ENCODE measurements around the gene FAM170B.
A peak's percentile ranks its signal among the peaks of the same experiment; 100 is the strongest.

The FAM170B gene

GRCh38 chr10:49168831-49169500 lies 35.1 kb upstream of the FAM170B start:
- no peak for DNase-seq

DNA sequence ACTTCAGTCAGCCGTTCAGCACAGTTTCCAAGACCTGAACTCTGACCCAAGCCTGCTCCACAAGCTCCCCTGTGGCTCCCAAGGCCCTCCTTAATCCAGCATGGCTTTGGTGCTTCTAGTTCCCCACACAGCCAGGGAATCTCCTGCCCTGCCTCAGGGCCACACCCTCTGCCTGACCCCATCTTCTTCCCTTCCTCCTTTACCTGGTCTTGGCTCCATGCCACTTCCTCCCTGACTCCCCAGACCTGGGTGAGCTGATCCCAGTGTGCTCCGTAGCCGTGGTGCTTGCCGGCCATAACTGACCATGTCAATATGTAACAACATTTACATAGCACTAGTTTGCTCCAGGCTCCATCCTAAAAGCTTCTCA lies 34.3 kb upstream of the FAM170B start:
- no peak for DNase-seq

DNA sequence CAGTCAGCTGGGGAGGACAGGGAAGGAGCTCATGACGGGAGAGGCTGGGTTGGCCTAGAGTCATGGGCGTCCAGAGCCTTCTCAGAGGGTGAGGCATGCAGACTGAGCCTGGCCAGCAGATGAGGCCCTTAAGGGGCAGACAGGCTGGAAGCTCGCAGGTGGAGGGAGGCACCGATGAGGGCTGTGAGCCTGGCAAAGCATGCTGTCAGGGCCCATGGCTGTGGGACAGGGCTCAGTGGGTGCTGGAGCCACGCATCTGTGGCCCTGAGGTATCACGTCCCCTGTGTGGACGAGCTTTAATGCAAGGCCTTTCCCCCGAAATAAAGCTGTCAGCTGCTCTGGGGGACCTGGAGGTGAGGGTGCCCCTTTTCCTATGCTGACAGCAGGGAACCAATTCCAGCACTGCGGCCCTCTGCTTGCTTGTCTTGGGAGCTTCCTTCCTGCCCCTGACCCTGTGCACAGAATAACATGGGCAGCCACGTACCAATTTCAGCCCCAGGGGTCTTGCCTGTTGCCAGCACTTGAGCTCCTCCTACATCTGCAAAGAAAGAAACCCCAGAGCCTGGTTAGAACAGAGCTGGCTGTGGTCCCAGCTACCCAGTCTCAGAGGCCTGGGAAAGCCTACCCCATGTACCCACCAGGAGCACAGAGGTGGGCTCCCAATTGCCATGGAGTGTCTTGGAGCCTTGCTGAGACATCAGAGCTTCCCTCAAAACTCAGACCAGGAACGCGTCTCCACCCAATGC lies 33.8 kb upstream of the FAM170B start:
- no peak for DNase-seq

DNA sequence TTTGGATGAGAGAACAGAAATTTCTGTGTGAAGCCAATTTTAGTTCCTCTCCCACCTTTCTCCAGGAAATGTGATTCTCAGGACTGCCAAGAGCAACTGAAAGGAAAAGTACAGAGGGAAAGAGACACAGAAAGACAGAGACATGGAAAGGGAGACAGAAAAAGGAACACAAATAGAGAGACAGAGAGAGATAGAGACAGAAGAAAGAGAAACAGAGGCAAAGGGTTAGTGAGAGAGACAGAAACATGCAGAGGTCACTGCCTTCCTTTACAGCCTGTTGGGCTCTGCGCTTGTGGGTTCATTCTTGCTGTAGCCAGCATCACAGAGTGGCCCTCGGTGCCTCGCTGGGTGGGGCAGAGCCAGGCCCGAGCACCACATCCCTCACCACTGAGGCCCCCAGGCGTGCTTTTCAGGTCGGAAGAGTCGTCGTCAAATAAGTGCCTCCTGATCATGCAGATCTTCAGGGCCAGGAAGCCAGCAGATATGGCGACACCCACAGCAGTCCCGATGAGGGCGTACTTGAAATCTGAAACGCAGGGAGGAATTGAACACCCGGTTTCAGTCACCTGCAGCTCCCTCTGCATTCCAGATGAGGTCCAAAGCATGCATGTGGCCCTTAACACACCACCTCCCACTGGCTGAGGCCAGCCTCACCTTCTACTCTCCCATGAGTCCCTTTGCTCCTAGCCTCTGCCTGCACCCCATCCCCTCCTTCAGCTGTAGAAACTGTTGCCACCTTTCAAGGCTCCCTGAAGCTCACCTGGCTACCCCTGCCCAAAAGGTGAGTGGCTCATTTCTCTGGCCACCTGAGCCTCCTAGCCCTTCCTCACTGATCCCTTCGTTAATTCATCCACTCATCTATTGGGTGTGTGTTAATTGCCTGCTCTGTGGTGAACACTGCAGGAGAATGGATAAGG lies 32.9 kb upstream of the FAM170B start:
- DNase-seq: no peak

GRCh38 chr10:49165821-49166483 lies 32.1 kb upstream of the FAM170B start:
- DNase-seq: peak; percentile 29

GRCh38 chr10:49165259-49165658 lies 31.4 kb upstream of the FAM170B start:
- no peak for DNase-seq

GRCh38 chr10:49164559-49165188 lies 30.9 kb upstream of the FAM170B start:
- peak; percentile 29 for DNase-seq

DNA sequence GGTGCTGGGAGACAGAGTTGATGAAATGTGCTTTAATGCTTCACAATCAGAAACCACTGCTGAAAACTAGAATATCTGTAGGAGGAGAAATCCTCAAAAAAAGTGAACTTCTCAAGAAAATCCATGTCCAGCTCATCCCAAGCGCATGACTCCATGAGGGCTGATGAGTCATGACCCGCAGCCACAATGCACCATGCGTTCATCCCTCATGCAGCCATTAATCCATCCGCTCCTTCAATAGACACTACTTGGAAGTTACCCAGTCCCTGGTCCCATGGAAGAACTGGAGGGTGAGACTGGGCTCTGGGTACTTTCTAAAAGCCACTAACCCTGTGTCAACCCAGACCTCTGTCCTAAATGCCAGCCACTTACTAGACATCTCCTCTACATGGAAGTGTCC lies 29.9 kb upstream of the FAM170B start:
- no peak for DNase-seq

DNA sequence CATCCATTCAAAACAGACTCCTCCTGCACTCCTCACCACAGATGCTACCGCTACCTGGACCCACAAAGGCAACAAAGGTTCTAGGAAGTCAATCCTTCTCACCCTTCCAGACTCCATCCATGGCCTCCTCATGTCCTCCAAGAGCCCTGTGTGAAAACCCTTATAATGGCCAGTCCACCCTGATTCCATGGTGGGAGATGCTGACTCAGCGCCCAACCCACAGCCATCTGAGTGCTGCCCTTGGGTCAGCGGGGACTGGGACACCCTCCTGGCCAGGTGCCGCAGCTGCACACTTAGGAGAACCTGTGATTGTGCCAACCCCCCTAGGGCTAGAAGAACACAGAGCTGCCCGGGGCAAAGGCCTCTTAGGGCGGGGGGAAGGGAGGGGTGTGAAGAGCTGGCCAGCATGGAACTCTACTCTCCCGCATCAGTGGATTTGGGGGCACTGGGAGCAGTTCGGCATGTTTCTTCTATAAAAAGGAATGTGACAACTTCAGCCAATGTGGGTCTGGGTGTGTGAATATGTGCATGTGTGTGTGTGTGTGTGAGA lies 29.0 kb upstream of the FAM170B start:
- DNase-seq: no peak

DNA sequence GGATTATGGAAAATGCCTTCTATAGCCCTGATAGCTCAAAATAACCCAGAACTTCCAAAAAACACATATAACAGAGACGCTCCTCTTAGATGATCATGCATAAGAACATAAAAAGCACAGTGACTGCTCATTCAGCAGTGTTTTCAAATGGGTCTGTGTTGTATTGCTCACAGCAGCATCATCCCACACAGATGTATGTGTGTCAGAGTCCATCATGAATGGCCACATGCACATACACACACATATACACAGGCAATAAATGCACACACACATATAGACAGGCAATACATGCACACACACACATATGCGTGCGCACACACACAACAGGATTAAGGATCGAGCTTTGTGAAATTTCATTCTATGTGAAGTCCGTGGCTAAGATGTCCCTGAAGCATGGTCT lies 28.2 kb upstream of the FAM170B start:
- no peak for DNase-seq

GRCh38 chr10:49161411-49161997 lies 27.7 kb upstream of the FAM170B start:
- DNase-seq: no peak

DNA sequence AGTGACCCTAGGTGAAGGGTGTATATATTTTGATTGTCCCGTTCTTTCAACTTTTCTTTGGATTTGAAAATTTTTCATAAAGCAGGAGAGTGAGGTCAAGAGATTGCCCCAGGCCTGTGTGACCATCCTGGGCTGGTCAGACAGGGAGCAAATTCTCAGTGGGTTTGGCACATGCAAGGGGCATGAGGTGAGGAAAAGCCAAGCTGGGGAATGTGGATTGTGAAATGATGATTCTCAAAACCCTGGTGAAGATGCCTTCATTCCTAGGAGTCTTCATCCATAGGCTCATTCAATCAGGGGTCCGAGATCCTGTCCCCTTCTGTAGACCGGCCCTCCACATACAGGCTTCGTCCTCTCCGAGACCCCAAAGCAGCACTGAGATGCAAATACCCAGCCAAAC lies 27.0 kb upstream of the FAM170B start:
- DNase-seq: no peak

- no peak for DNase-seq
Observed at GRCh38 chr10:49160110-49160509, 26.3 kb upstream of the FAM170B start.

GRCh38 chr10:49158915-49159314 lies 25.1 kb upstream of the FAM170B start:
- DNase-seq: no peak

DNA sequence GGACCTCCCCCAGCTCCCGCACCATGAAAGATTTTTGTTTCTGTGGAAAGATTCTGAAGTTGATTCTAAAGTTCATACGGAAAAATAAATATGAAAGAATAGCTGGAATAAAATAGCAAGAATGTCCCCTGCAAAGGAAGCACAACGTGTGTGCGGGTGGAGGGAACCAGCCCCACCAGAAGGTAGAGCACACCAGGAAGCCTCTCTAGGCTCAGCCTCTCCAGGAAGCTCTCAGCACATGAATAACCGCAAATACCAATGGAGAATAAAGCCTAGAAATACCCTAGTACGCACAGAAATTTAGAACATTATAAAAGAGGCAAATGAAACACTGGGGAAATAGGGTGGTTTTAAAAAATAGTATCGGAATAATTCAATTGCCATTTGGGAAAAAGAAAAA lies 24.6 kb upstream of the FAM170B start:
- DNase-seq: no peak

GRCh38 chr10:49157229-49157628 lies 23.4 kb upstream of the FAM170B start:
- no peak for DNase-seq

- DNase-seq: no peak
Observed at GRCh38 chr10:49154641-49155040, 20.8 kb upstream of the FAM170B start.

GRCh38 chr10:49153971-49154370 lies 20.1 kb upstream of the FAM170B start:
- no peak for DNase-seq

DNA sequence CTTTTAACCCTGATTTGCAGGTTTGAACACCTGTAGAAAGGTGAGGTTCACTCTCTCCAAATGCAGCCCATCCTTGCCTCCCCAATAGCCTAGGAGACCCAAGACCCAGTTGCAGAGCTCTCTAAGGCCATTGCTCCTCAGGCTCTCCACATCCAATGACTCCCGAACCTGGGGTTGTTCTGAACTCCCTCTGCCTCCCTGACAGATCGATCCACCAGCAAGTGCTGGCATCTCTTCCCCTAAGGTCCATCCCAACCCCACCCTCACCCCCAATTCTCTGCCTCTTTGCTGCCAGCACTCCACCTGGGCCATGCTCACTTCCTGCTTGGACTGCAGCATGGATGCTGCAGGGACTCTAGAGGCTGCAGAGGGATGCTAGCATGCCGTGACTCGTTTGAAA lies 19.3 kb upstream of the FAM170B start:
- no peak for DNase-seq

- DNase-seq: no peak
Observed at GRCh38 chr10:49152663-49153062, 18.8 kb upstream of the FAM170B start.

- no peak for DNase-seq
Observed at GRCh38 chr10:49152037-49152436, 18.2 kb upstream of the FAM170B start.

DNA sequence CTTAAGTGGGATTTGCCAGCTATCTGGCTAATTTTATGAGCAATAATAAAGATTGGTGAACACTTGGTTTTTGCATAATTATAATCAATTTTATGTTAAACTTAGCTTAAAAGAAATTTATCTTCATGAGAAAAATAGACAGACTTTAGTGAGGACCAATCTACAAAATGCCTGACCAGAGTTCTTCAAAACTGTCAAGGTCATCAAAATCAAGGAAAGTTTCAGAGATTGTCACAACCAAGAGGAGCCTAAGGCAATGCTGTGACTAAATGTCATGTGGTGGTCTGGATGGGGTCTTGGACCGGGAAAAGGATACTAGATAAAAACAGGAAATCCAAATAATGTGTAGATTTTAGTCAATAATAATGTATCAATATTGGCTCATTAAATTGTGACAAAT lies 17.7 kb upstream of the FAM170B start:
- no peak for DNase-seq
